ENCODE results near the gene PDZD4. TPM values are rescaled to one million over a fixed set of nuclear protein-coding genes. Genes with fewer than 3 reads are reported as not detected.

Gene PDZD4
- total RNA-seq, 2 donors from 2014 or later, result 0.82 to 5.0 TPM

- DNase-seq, result no peak
- Mint-ChIP-seq H3K9me3 (peaks cover 0 to 2% of the 10 kb centered on the region in 2 donors), H3K27ac (no peak overlapping the region), H3K36me3 (ENCODE audit: insufficient read depth in 2 of 2) (no peaks in the 10 kb centered on the region), H3K4me3 (no peak overlapping the region), H3K27me3 (ENCODE audit: low read depth) (peaks cover 35% of the 10 kb centered on the region), H3K4me1 (ENCODE audit: low read depth) (no peaks in the 10 kb centered on the region)
- no peak for ATAC-seq (replicated peaks in 1 of 2)
These were observed 41.9 kb upstream of the PDZD4 start for GRCh38 chrX:153871946-153872878.

GRCh38 chrX:153871451-153871850 is 41.1 kb upstream of the PDZD4 start:
- Mint-ChIP-seq H3K9me3 (peaks cover 0 to 2% of the 10 kb centered on the region in 2 donors), H3K36me3 (ENCODE audit: insufficient read depth in 2 of 2) (no peaks in the 10 kb centered on the region), H3K4me1 (ENCODE audit: low read depth) (no peaks in the 10 kb centered on the region)

GRCh38 chrX:153870791-153871360 is 40.5 kb upstream of the PDZD4 start:
- Mint-ChIP-seq H3K9me3 (no peaks in the 10 kb centered on the region), H3K4me1 (ENCODE audit: low read depth) (no peaks in the 10 kb centered on the region), H3K36me3 (ENCODE audit: insufficient read depth in 2 of 2) (no peaks in the 10 kb centered on the region), H3K27ac (no peak overlapping the region), H3K27me3 (ENCODE audit: low read depth) (peaks cover 28% of the 10 kb centered on the region), H3K4me3 (no peak overlapping the region)
- ATAC-seq (replicated peaks in 1 of 2) (no peak), DNase-seq (no peak)

More at GRCh38 chrX:153871451-153871850, 41.1 kb upstream of the PDZD4 start:
- no peak for DNase-seq
- no peak overlapping the region for H3K4me3 Mint-ChIP-seq
- peaks cover 34% of the 10 kb centered on the region for H3K27me3 Mint-ChIP-seq (ENCODE audit: low read depth)
- H3K27ac Mint-ChIP-seq, result no peak overlapping the region
- ATAC-seq (replicated peaks in 1 of 2), result no peak

- no peak for ATAC-seq (replicated peaks in 1 of 2)
- H3K27ac Mint-ChIP-seq, result no peak overlapping the region
- no peak for DNase-seq
- no peaks in the 10 kb centered on the region for H3K9me3 Mint-ChIP-seq
- no peaks in the 10 kb centered on the region for H3K36me3 Mint-ChIP-seq (ENCODE audit: insufficient read depth in 2 of 2)
- no peaks in the 10 kb centered on the region for H3K4me1 Mint-ChIP-seq (ENCODE audit: low read depth)
- H3K4me3 Mint-ChIP-seq, result no peak overlapping the region
- H3K27me3 Mint-ChIP-seq (ENCODE audit: low read depth), result peaks cover 26% of the 10 kb centered on the region
These were observed 39.9 kb upstream of the PDZD4 start for GRCh38 chrX:153870288-153870690.

GRCh38 chrX:153869473-153870287 is 39.3 kb upstream of the PDZD4 start:
- no peak for DNase-seq
- no peaks in the 10 kb centered on the region for H3K9me3 Mint-ChIP-seq
- no peaks in the 10 kb centered on the region for H3K36me3 Mint-ChIP-seq (ENCODE audit: insufficient read depth in 2 of 2)
- ATAC-seq (replicated peaks in 1 of 2), result no peak
- peaks cover 20% of the 10 kb centered on the region for H3K27me3 Mint-ChIP-seq (ENCODE audit: low read depth)
- H3K4me3 Mint-ChIP-seq, result no peak overlapping the region
- H3K27ac Mint-ChIP-seq, result no peak overlapping the region
- no peaks in the 10 kb centered on the region for H3K4me1 Mint-ChIP-seq (ENCODE audit: low read depth)

GRCh38 chrX:153868576-153869472 is 38.5 kb upstream of the PDZD4 start:
- no peaks in the 10 kb centered on the region for H3K36me3 Mint-ChIP-seq (ENCODE audit: insufficient read depth in 2 of 2)
- ATAC-seq (replicated peaks in 1 of 2) (no peak), DNase-seq (no peak)
- peaks cover 11% of the 10 kb centered on the region for H3K27me3 Mint-ChIP-seq (ENCODE audit: low read depth)
- H3K27ac Mint-ChIP-seq, result no peak overlapping the region
- no peaks in the 10 kb centered on the region for H3K9me3 Mint-ChIP-seq
- H3K4me3 Mint-ChIP-seq, result no peak overlapping the region
- no peaks in the 10 kb centered on the region for H3K4me1 Mint-ChIP-seq (ENCODE audit: low read depth)

GRCh38 chrX:153867671-153868070 is 37.3 kb upstream of the PDZD4 start:
- Mint-ChIP-seq H3K27me3 (ENCODE audit: low read depth) (peaks cover 3% of the 10 kb centered on the region), H3K9me3 (no peaks in the 10 kb centered on the region), H3K36me3 (ENCODE audit: insufficient read depth in 2 of 2) (no peaks in the 10 kb centered on the region), H3K4me1 (ENCODE audit: low read depth) (no peaks in the 10 kb centered on the region), H3K4me3 (no peak overlapping the region), H3K27ac (no peak overlapping the region)
- no peak for DNase-seq
- ATAC-seq (replicated peaks in 1 of 2), result no peak

GRCh38 chrX:153867139-153867538 is 36.8 kb upstream of the PDZD4 start:
- H3K27me3 Mint-ChIP-seq (ENCODE audit: low read depth), result no peaks in the 10 kb centered on the region
- no peak overlapping the region for H3K27ac Mint-ChIP-seq
- ATAC-seq (replicated peaks in 1 of 2) (no peak), DNase-seq (no peak)
- H3K4me3 Mint-ChIP-seq, result no peak overlapping the region
- no peaks in the 10 kb centered on the region for H3K4me1 Mint-ChIP-seq (ENCODE audit: low read depth)
- no peaks in the 10 kb centered on the region for H3K36me3 Mint-ChIP-seq (ENCODE audit: insufficient read depth in 2 of 2)
- H3K9me3 Mint-ChIP-seq, result no peaks in the 10 kb centered on the region

GRCh38 chrX:153866302-153867019 is 36.1 kb upstream of the PDZD4 start:
- H3K27me3 Mint-ChIP-seq (ENCODE audit: low read depth), result peaks cover 3% of the 10 kb centered on the region
- ATAC-seq (replicated peaks in 1 of 2), result no peak
- H3K9me3 Mint-ChIP-seq, result no peaks in the 10 kb centered on the region
- H3K27ac Mint-ChIP-seq, result no peak overlapping the region
- no peak for DNase-seq
- H3K4me1 Mint-ChIP-seq (ENCODE audit: low read depth), result no peaks in the 10 kb centered on the region
- H3K4me3 Mint-ChIP-seq, result no peak overlapping the region
- no peaks in the 10 kb centered on the region for H3K36me3 Mint-ChIP-seq (ENCODE audit: insufficient read depth in 2 of 2)

- Mint-ChIP-seq H3K27me3 (ENCODE audit: low read depth) (peaks cover 11% of the 10 kb centered on the region), H3K4me1 (ENCODE audit: low read depth) (no peaks in the 10 kb centered on the region), H3K4me3 (no peak overlapping the region), H3K9me3 (no peaks in the 10 kb centered on the region), H3K27ac (no peak overlapping the region), H3K36me3 (ENCODE audit: insufficient read depth in 2 of 2) (no peaks in the 10 kb centered on the region)
- ATAC-seq (replicated peaks in 1 of 2) (no peak), DNase-seq (no peak)
These were observed 35.3 kb upstream of the PDZD4 start for GRCh38 chrX:153865685-153866084.

GRCh38 chrX:153865321-153865580 is 34.9 kb upstream of the PDZD4 start:
- ATAC-seq (replicated peaks in 1 of 2), result no peak
- H3K4me3 Mint-ChIP-seq, result no peak overlapping the region

More at GRCh38 chrX:153865321-153865580, 34.9 kb upstream of the PDZD4 start:
- Mint-ChIP-seq H3K27ac (no peak overlapping the region), H3K36me3 (ENCODE audit: insufficient read depth in 2 of 2) (no peaks in the 10 kb centered on the region), H3K4me1 (ENCODE audit: low read depth) (no peaks in the 10 kb centered on the region), H3K27me3 (ENCODE audit: low read depth) (peaks cover 15% of the 10 kb centered on the region), H3K9me3 (no peaks in the 10 kb centered on the region)
- DNase-seq, result no peak

Data from activated T-cell treated with anti-CD3 and anti-CD28 coated beads, Interleukin-2, amount 50 U/mL, for 72 hours (primary cell).